ENCODE results near the gene SPTBN1. TPM values are rescaled to one million over a fixed set of nuclear protein-coding genes. Genes with fewer than 3 reads are reported as not detected.

Gene SPTBN1
- total and polyA plus RNA-seq, 2 donors (not counting 3 experiments of a cell fraction or from before 2014, with no cell fraction given): 63.3 to 320 TPM

DNA sequence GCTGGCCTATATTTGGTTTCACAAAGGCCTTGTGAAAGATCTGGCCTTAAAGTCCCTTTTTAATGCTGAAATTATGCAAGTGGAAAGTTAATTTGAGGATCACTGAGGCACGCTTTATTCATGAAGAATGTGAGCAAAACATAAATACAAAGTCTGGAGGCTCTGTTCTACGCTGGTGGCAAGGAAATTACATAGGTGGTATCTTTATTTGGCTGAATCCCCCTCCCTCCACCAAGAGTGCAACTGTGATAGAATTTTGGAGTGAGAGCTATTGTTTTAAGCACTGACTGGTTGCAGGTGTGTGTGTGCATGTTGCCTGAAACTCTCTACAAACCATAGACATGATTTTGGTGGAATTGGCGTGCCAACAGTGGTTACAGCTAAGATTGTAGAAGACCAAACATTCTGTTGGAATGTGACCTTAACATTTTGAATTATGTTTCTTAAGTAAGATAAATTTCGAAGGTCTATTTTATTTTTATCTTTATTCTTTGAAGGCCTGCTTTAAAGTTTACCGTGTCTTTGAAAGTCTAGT, 114.3 kb downstream of the SPTBN1 start:
- Histone ChIP-seq H3K4me1 (ENCODE audit: control insufficient read depth, extremely low read depth, insufficient read depth, low read length) (peaks cover 66% of the 10 kb centered on the region), H2AFZ (ENCODE audit: low read depth, low read length) (no peak overlapping the region), H3K4me3 (replicated peaks in 1 of 3; ENCODE audit: insufficient read depth in 1 of 3, low read depth in 1 of 3, low read length in 3 of 3) (no peak overlapping the region), H3K79me2 (ENCODE audit: control insufficient read depth, insufficient read depth, low read length) (peaks cover 86% of the 10 kb centered on the region), H4K20me1 (replicated peaks; ENCODE audit: control insufficient read depth, extremely low read depth, insufficient read depth, low read length) (no peaks in the 10 kb centered on the region), H3K36me3 (ENCODE audit: control insufficient read depth in 2 of 2, extremely low read depth in 1 of 2, insufficient read depth in 2 of 2, low read length in 2 of 2) (no peaks in the 10 kb centered on the region), H3K27me3 (ENCODE audit: control insufficient read depth in 2 of 2, insufficient read depth in 2 of 2, low read length in 2 of 2) (no peaks in the 10 kb centered on the region), H3K4me2 (ENCODE audit: insufficient read depth, low read length) (peak overlapping the region; percentile 79), H3K27ac (ENCODE audit: insufficient read depth, low read depth, low read length) (peak overlapping the region; percentile 100), H3K9ac (replicated peaks; ENCODE audit: extremely low read depth, insufficient read depth, low read length) (peak overlapping the region; percentile 97), H3K9me3 (replicated peaks; ENCODE audit: control insufficient read depth, insufficient read depth, low read length) (no peaks in the 10 kb centered on the region), H3K9me1 (replicated peaks; ENCODE audit: control insufficient read depth, extremely low read depth, insufficient read depth, low read length) (no peaks in the 10 kb centered on the region)
- intact Hi-C loops (cut with micrococcal nuclease) (loop anchor here (5.0 kb wide), 1 partner anchor 113 kb away; the partner anchor contains the start of gene SPTBN1), dilution Hi-C loops (cut with MboI; ENCODE audit: extremely low pct_ligation_motif_present, low sequenced_read_pairs) (no loop called here)
- BruUV-seq (replicated peaks): no TSS peak
- POLR2A ChIA-PET: interaction anchor here (2.1 to 6.1 kb wide), 2 partner anchors 11 to 19 kb away, joined by 6 to 52 read pairs; no protein-coding TSS in a partner anchor
- FAIRE-seq: no peak
- CTCF ChIA-PET: interaction anchor here (1.1 to 3.3 kb wide), 3 partner anchors 11 to 95 kb away, joined by 3 to 22 read pairs (median 3); no protein-coding TSS in a partner anchor
- DNase-seq (ENCODE audit: low read depth, low spot score): no peak
- TF ChIP-seq EZH2 (IDR thresholded peaks at IDR 0.05; ENCODE audit: borderline replicate concordance, low read depth, low read length, severe bottlenecking): no peak
- TF ChIP-seq POLR2A (IDR thresholded peaks at IDR 0.05; ENCODE audit: low read depth, low read length): no peak
- TF ChIP-seq JUN (IDR thresholded peaks at IDR 0.05; ENCODE audit: borderline replicate concordance, insufficient read depth, insufficient read length, low read depth): no peak
- TF ChIP-seq, protein P1, sequence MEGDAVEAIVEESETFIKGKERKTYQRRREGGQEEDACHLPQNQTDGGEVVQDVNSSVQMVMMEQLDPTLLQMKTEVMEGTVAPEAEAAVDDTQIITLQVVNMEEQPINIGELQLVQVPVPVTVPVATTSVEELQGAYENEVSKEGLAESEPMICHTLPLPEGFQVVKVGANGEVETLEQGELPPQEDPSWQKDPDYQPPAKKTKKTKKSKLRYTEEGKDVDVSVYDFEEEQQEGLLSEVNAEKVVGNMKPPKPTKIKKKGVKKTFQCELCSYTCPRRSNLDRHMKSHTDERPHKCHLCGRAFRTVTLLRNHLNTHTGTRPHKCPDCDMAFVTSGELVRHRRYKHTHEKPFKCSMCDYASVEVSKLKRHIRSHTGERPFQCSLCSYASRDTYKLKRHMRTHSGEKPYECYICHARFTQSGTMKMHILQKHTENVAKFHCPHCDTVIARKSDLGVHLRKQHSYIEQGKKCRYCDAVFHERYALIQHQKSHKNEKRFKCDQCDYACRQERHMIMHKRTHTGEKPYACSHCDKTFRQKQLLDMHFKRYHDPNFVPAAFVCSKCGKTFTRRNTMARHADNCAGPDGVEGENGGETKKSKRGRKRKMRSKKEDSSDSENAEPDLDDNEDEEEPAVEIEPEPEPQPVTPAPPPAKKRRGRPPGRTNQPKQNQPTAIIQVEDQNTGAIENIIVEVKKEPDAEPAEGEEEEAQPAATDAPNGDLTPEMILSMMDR (IDR thresholded peaks at IDR 0.05; ENCODE audit: extremely low read depth in 1 of 2, insufficient read depth in 1 of 2, low read depth in 1 of 2, low read length in 2 of 2): no peak
- no peak for TF ChIP-seq MAX (IDR thresholded peaks at IDR 0.05; ENCODE audit: insufficient read depth, insufficient read length)
- no peak for TF ChIP-seq POLR2AphosphoS5 (IDR thresholded peaks at IDR 0.05; ENCODE audit: insufficient read depth, low read depth, low read length)
- no peak for TF ChIP-seq FOS (IDR thresholded peaks at IDR 0.05; ENCODE audit: borderline replicate concordance, insufficient read depth, low read length)
- TF ChIP-seq MYC (IDR thresholded peaks at IDR 0.05; ENCODE audit: low read depth, low read length): no peak
- TF ChIP-seq GATA2 (IDR thresholded peaks at IDR 0.05; ENCODE audit: insufficient read depth, insufficient read length, low read depth, low read length): no peak
